ENCODE data around the gene PRKCE. TPM values are rescaled to one million over a fixed set of nuclear protein-coding genes. Genes with fewer than 3 reads are reported as not detected.

The PRKCE gene
- total and polyA plus RNA-seq, 4 donors, result 2.5 to 38.6 (median 5.8) TPM

- H3K4me1 ChIP-seq (ENCODE audit: control insufficient read depth in 4 of 4, insufficient read depth in 4 of 4, low read length in 3 of 4), result peaks cover 1 to 16% (median 14%) of the 10 kb centered on the region in 4 donors
- no peaks in the 10 kb centered on the region for H3K9me3 ChIP-seq (ENCODE audit: control insufficient read depth in 4 of 4, low read length in 3 of 4)
- no peak overlapping the region for H3K4me3 ChIP-seq (ENCODE audit: low read depth in 1 of 3, low read length in 3 of 3)
- no peaks in the 10 kb centered on the region for H3K27me3 ChIP-seq (ENCODE audit: control insufficient read depth in 4 of 4, insufficient read depth in 4 of 4, low read length in 3 of 4)
- TF ChIP-seq SP1 (IDR thresholded peaks at IDR 0.05) (peak; percentile 32), RAD21 (IDR thresholded peaks at IDR 0.05) (peak; percentile 18 to 35), HNF4A (conservative IDR thresholded peaks at IDR 0.05) (no peak), RXRA (IDR thresholded peaks at IDR 0.05) (peak in 1 of 2 donors; percentile 15), FOXA1 (IDR thresholded peaks at IDR 0.05) (no peak), NR2F2 (IDR thresholded peaks at IDR 0.05) (peak; percentile 33)
- TF ChIP-seq, protein P1, sequence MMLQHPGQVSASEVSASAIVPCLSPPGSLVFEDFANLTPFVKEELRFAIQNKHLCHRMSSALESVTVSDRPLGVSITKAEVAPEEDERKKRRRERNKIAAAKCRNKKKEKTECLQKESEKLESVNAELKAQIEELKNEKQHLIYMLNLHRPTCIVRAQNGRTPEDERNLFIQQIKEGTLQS (IDR thresholded peaks at IDR 0.05), result no peak
- no peak overlapping the region for H3K27ac ChIP-seq (ENCODE audit: low read depth in 1 of 2, low read length in 2 of 2)
- WGBS, result 71% methylated on average over 6 of the region's 6 CpGs
- no peak overlapping the region for H3K9ac ChIP-seq (ENCODE audit: low read depth in 1 of 2, low read length in 2 of 2)
- DNase-seq (ENCODE audit: low spot score), result no peak
- peaks cover 1 to 12% (median 4%) of the 10 kb centered on the region in 4 donors for H3K36me3 ChIP-seq (ENCODE audit: control insufficient read depth in 4 of 4, insufficient read depth in 3 of 4, low read depth in 1 of 4, low read length in 3 of 4)
Observed at GRCh38 chr2:46014911-46015654, 363.6 kb downstream of the PRKCE start.

GRCh38 chr2:46015671-46016070 lies 364.2 kb downstream of the PRKCE start:
- H3K9me3 ChIP-seq (ENCODE audit: control insufficient read depth in 4 of 4, low read length in 3 of 4), result no peaks in the 10 kb centered on the region
- DNase-seq (ENCODE audit: low spot score), result no peak
- no peak overlapping the region for H3K9ac ChIP-seq (ENCODE audit: low read depth in 1 of 2, low read length in 2 of 2)
- H3K36me3 ChIP-seq (ENCODE audit: control insufficient read depth in 4 of 4, insufficient read depth in 3 of 4, low read depth in 1 of 4, low read length in 3 of 4), result peaks cover 1 to 12% (median 4%) of the 10 kb centered on the region in 4 donors
- no peaks in the 10 kb centered on the region for H3K27me3 ChIP-seq (ENCODE audit: control insufficient read depth in 4 of 4, insufficient read depth in 4 of 4, low read length in 3 of 4)
- TF ChIP-seq, protein P2, sequence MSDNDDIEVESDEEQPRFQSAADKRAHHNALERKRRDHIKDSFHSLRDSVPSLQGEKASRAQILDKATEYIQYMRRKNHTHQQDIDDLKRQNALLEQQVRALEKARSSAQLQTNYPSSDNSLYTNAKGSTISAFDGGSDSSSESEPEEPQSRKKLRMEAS (IDR thresholded peaks at IDR 0.05), result no peak
- TF ChIP-seq SP1 (IDR thresholded peaks at IDR 0.05), result no peak
- no peak for TF ChIP-seq JUND (IDR thresholded peaks at IDR 0.05)
- TF ChIP-seq FOXA1 (IDR thresholded peaks at IDR 0.05), result no peak
- no peak for TF ChIP-seq GABPA (IDR thresholded peaks at IDR 0.05 in 1 of 2, conservative IDR thresholded peaks at IDR 0.05 in 1 of 2)
- TF ChIP-seq, protein P3, sequence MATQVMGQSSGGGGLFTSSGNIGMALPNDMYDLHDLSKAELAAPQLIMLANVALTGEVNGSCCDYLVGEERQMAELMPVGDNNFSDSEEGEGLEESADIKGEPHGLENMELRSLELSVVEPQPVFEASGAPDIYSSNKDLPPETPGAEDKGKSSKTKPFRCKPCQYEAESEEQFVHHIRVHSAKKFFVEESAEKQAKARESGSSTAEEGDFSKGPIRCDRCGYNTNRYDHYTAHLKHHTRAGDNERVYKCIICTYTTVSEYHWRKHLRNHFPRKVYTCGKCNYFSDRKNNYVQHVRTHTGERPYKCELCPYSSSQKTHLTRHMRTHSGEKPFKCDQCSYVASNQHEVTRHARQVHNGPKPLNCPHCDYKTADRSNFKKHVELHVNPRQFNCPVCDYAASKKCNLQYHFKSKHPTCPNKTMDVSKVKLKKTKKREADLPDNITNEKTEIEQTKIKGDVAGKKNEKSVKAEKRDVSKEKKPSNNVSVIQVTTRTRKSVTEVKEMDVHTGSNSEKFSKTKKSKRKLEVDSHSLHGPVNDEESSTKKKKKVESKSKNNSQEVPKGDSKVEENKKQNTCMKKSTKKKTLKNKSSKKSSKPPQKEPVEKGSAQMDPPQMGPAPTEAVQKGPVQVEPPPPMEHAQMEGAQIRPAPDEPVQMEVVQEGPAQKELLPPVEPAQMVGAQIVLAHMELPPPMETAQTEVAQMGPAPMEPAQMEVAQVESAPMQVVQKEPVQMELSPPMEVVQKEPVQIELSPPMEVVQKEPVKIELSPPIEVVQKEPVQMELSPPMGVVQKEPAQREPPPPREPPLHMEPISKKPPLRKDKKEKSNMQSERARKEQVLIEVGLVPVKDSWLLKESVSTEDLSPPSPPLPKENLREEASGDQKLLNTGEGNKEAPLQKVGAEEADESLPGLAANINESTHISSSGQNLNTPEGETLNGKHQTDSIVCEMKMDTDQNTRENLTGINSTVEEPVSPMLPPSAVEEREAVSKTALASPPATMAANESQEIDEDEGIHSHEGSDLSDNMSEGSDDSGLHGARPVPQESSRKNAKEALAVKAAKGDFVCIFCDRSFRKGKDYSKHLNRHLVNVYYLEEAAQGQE (IDR thresholded peaks at IDR 0.05), result no peak
- TF ChIP-seq RXRA (IDR thresholded peaks at IDR 0.05), result no peak
- no peak for TF ChIP-seq RAD21 (IDR thresholded peaks at IDR 0.05)
- TF ChIP-seq FOXA2 (IDR thresholded peaks at IDR 0.05), result no peak
- no peak for TF ChIP-seq HNF4G (IDR thresholded peaks at IDR 0.05)
- no peak for TF ChIP-seq EGR1 (IDR thresholded peaks at IDR 0.05; ENCODE audit: low read depth in 2 of 2)
- no peak for TF ChIP-seq HNF4A (conservative IDR thresholded peaks at IDR 0.05)
- TF ChIP-seq, protein P4, sequence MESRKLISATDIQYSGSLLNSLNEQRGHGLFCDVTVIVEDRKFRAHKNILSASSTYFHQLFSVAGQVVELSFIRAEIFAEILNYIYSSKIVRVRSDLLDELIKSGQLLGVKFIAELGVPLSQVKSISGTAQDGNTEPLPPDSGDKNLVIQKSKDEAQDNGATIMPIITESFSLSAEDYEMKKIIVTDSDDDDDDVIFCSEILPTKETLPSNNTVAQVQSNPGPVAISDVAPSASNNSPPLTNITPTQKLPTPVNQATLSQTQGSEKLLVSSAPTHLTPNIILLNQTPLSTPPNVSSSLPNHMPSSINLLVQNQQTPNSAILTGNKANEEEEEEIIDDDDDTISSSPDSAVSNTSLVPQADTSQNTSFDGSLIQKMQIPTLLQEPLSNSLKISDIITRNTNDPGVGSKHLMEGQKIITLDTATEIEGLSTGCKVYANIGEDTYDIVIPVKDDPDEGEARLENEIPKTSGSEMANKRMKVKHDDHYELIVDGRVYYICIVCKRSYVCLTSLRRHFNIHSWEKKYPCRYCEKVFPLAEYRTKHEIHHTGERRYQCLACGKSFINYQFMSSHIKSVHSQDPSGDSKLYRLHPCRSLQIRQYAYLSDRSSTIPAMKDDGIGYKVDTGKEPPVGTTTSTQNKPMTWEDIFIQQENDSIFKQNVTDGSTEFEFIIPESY (IDR thresholded peaks at IDR 0.05), result no peak
- no peak for TF ChIP-seq YY1 (IDR thresholded peaks at IDR 0.05)
- no peak for TF ChIP-seq NR2F2 (IDR thresholded peaks at IDR 0.05)
- no peak overlapping the region for H3K4me3 ChIP-seq (ENCODE audit: low read depth in 1 of 3, low read length in 3 of 3)
- H3K4me1 ChIP-seq (ENCODE audit: control insufficient read depth in 4 of 4, insufficient read depth in 4 of 4, low read length in 3 of 4), result peaks cover 1 to 11% (median 9%) of the 10 kb centered on the region in 4 donors
- H3K27ac ChIP-seq (ENCODE audit: low read depth in 1 of 2, low read length in 2 of 2), result no peak overlapping the region
- WGBS, result 68% methylated on average over 7 of the region's 7 CpGs

All from liver (tissue), 9 donors.